ENCODE measurements around the gene UBA3.

UBA3 gene

GRCh38 chr3:69080233-69080920, at the start of gene UBA3:
Gene UBA3 (minus strand): TSS chr3:69080365. CDS start chr3:69080353, 12 bp downstream.
- Histone ChIP-seq H2AFZ (ENCODE audit: low read length) (no peak within 1 kb of the TSS), H3K9me2 (replicated peaks; ENCODE audit: low read depth, low read length) (no peaks in the 10 kb centered on the region), H4K20me1 (ENCODE audit: insufficient read depth, low read length, poor library complexity, severe bottlenecking) (peaks cover 25% of the 10 kb centered on the region), H3K36me3 (ENCODE audit: insufficient read depth, low read length) (no peaks in the 10 kb centered on the region), H3K9ac (ENCODE audit: low read depth, low read length, poor library complexity, severe bottlenecking) (peak within 1 kb of the TSS; percentile 96), H3K9me3 (ENCODE audit: insufficient read depth, low read depth, low read length) (no peaks in the 10 kb centered on the region), H3K27me3 (ENCODE audit: insufficient read depth, low read length, poor library complexity, severe bottlenecking) (no peaks in the 10 kb centered on the region), H3K4me3 (ENCODE audit: low read length, poor library complexity, severe bottlenecking) (peak within 1 kb of the TSS; percentile 90), H3F3A (ENCODE audit: low read depth) (peaks cover 9% of the 10 kb centered on the region; the same call in 1 of the 2 replicates), H3K4me1 (ENCODE audit: insufficient read depth, low read length, poor library complexity, severe bottlenecking) (peaks cover 62% of the 10 kb centered on the region), H3K4me2 (ENCODE audit: low read depth, low read length, poor library complexity, severe bottlenecking) (peak within 1 kb of the TSS; percentile 83), H3K79me2 (ENCODE audit: insufficient read depth, low read length) (peaks cover 59% of the 10 kb centered on the region)
- no peak for TF ChIP-seq EZH2phosphoT487 (IDR thresholded peaks at IDR 0.05; ENCODE audit: borderline replicate concordance)
- no peak for TF ChIP-seq CTCF (conservative IDR thresholded peaks at IDR 0.05; ENCODE audit: low read length)

- Histone ChIP-seq H3K27me3 (ENCODE audit: insufficient read depth, low read length, poor library complexity, severe bottlenecking) (no peaks in the 10 kb centered on the region), H3K36me3 (ENCODE audit: insufficient read depth, low read length) (no peaks in the 10 kb centered on the region), H2AFZ (ENCODE audit: low read length) (no peak overlapping the region), H3K9me2 (replicated peaks; ENCODE audit: low read depth, low read length) (no peaks in the 10 kb centered on the region), H4K20me1 (ENCODE audit: insufficient read depth, low read length, poor library complexity, severe bottlenecking) (no peaks in the 10 kb centered on the region), H3K4me1 (ENCODE audit: insufficient read depth, low read length, poor library complexity, severe bottlenecking) (no peaks in the 10 kb centered on the region), H3K9me3 (ENCODE audit: insufficient read depth, low read depth, low read length) (peaks cover 3% of the 10 kb centered on the region; the same call in 1 of the 2 replicates), H3K79me2 (ENCODE audit: insufficient read depth, low read length) (no peaks in the 10 kb centered on the region), H3F3A (ENCODE audit: low read depth) (no peaks in the 10 kb centered on the region), H3K9ac (ENCODE audit: low read depth, low read length, poor library complexity, severe bottlenecking) (no peak overlapping the region), H3K4me2 (ENCODE audit: low read depth, low read length, poor library complexity, severe bottlenecking) (no peak overlapping the region), H3K4me3 (ENCODE audit: low read length, poor library complexity, severe bottlenecking) (no peak overlapping the region)
- TF ChIP-seq EZH2phosphoT487 (IDR thresholded peaks at IDR 0.05; ENCODE audit: borderline replicate concordance), result no peak
- no peak for TF ChIP-seq CTCF (conservative IDR thresholded peaks at IDR 0.05; ENCODE audit: low read length)
Observed at GRCh38 chr3:69129531-69129930, 49.4 kb upstream of the UBA3 start.

DNA sequence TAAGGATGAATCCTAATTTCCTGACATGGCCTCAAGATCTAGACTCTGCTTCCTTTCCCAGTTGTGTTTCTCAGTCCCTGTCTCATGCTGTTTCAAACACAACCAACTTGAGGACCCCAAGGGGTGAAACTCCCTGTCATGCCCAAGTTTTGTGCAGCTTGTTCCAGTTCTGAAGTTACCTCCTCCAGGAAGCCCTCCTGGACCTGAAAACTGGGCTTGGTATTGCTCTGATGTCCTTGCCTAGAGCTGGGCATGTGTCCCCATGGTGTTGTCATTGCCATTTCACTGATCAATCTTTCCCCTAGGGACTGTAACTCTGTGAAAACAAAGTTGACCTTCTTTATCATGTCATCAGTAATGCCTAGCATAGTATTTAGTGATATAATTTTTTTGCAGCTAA, 48.3 kb upstream of the UBA3 start:
- Histone ChIP-seq H3K79me2 (ENCODE audit: insufficient read depth, low read length) (no peaks in the 10 kb centered on the region), H3K36me3 (ENCODE audit: insufficient read depth, low read length) (no peaks in the 10 kb centered on the region), H3K9me3 (ENCODE audit: insufficient read depth, low read depth, low read length) (peaks cover 3% of the 10 kb centered on the region; the same call in 1 of the 2 replicates), H3F3A (ENCODE audit: low read depth) (no peaks in the 10 kb centered on the region), H3K4me1 (ENCODE audit: insufficient read depth, low read length, poor library complexity, severe bottlenecking) (no peaks in the 10 kb centered on the region), H3K4me3 (ENCODE audit: low read length, poor library complexity, severe bottlenecking) (no peak overlapping the region), H3K9me2 (replicated peaks; ENCODE audit: low read depth, low read length) (no peaks in the 10 kb centered on the region), H4K20me1 (ENCODE audit: insufficient read depth, low read length, poor library complexity, severe bottlenecking) (no peaks in the 10 kb centered on the region), H3K4me2 (ENCODE audit: low read depth, low read length, poor library complexity, severe bottlenecking) (no peak overlapping the region), H3K27me3 (ENCODE audit: insufficient read depth, low read length, poor library complexity, severe bottlenecking) (no peaks in the 10 kb centered on the region), H3K9ac (ENCODE audit: low read depth, low read length, poor library complexity, severe bottlenecking) (no peak overlapping the region), H2AFZ (ENCODE audit: low read length) (no peak overlapping the region)
- TF ChIP-seq CTCF (conservative IDR thresholded peaks at IDR 0.05; ENCODE audit: low read length), result no peak
- TF ChIP-seq EZH2phosphoT487 (IDR thresholded peaks at IDR 0.05; ENCODE audit: borderline replicate concordance), result no peak
